Naive thymus-derived CD8-positive, alpha-beta T cell (primary cell): Measurements from ENCODE around the gene PSG7. TPM values are rescaled to one million over a fixed set of nuclear protein-coding genes. Genes with fewer than 3 reads are reported as not detected.
"Not testable (repeated sequence)": the region's sequence is repeated elsewhere in the genome, so short reads cannot be mapped to it uniquely, and the experiment has no call there.

Experiments
- ATAC-seq, 2 donors: fragments of 150-1000 bp; cut with Tn5 transposase in 1 of 2; sonication (Bioruptor Pico), chemical (Tn5 transposase) in 1 of 2; 1 replicate in 1 of 2; 2 replicates in 1 of 2; pipeline ENCODE4 v1.10.0; 2021; ENCODE audit warnings: mild to moderate bottlenecking in 2 of 2, moderate library complexity in 2 of 2
- POLR2A ChIA-PET: fragments of 350-600 bp; sonication (Branson Sonifier 250); formaldehyde crosslinking; loops from one replicate; lab custom pipeline; 2021; ENCODE audit warnings: antibody characterized with exemption; lab: Charles Lee
- DNase-seq, 10 donors: peaks; one replicate each; pipeline versions ENCODE4 v3.0.0 to v3.0.0-alpha.2; 2020 to 2022
- H3K27ac Mint-ChIP-seq, 10 donors: one replicate each; pipeline ENCODE4 v1.8.0; 2020 to 2022; ENCODE audit warnings: mild to moderate bottlenecking in 10 of 10, mixed read lengths in 10 of 10, moderate library complexity in 4 of 10, inconsistent platforms in 1 of 10
- H3K27me3 Mint-ChIP-seq, 5 donors: one replicate each; pipeline ENCODE4 v1.8.0; 2021 to 2022; ENCODE audit warnings: mixed read lengths in 5 of 5
- H3K36me3 Mint-ChIP-seq, 3 donors: one replicate each; pipeline ENCODE4 v1.8.0; 2020 to 2022; ENCODE audit warnings: mixed read lengths in 3 of 3, mild to moderate bottlenecking in 2 of 3, inconsistent platforms in 1 of 3
- H3K4me1 Mint-ChIP-seq, 4 donors: one replicate each; pipeline ENCODE4 v1.8.0; 2021 to 2022; ENCODE audit warnings: mixed read lengths in 4 of 4
- H3K4me3 Mint-ChIP-seq, 10 donors: one replicate each; pipeline ENCODE4 v1.8.0; 2020 to 2022; ENCODE audit warnings: mild to moderate bottlenecking in 10 of 10, mixed read lengths in 10 of 10, moderate library complexity in 6 of 10, inconsistent platforms in 1 of 10
- H3K9me3 Mint-ChIP-seq, 9 donors: one replicate each; pipeline ENCODE4 v1.8.0; 2020 to 2022; ENCODE audit warnings: mixed read lengths in 9 of 9, mild to moderate bottlenecking in 3 of 9, inconsistent platforms in 1 of 9, moderate library complexity in 1 of 9
- polyA plus RNA-seq, 3 donors: library from polyadenylated mRNA; unstranded; fragments of 300-500 nt; fragmentation: Illumina TruSeq; gene quantifications; one replicate each; pipeline ENCODE4 v1.2.3, GENCODE V29; 2021
- total RNA-seq, 8 experiments: library from RNA in 2 of 8; stranded (reverse) in 2 of 8; gene quantifications; one replicate each; pipeline ENCODE4 v1.2.3 and lab custom pipeline; 2021 to 2026

PSG7 gene
- not detected for total RNA-seq
- polyA plus RNA-seq = not detected
- total RNA-seq (lab: John Stamatoyannopoulos, UW) = 0 reads per million in 6 experiments

GRCh38 chr19:42937107-42937506 lies at the start of gene PSG7:
Gene PSG7 (minus strand): TSS chr19:42937207. CDS start chr19:42937076, 131 bp downstream.
- POLR2A ChIA-PET = not testable (repeated sequence)

DNA sequence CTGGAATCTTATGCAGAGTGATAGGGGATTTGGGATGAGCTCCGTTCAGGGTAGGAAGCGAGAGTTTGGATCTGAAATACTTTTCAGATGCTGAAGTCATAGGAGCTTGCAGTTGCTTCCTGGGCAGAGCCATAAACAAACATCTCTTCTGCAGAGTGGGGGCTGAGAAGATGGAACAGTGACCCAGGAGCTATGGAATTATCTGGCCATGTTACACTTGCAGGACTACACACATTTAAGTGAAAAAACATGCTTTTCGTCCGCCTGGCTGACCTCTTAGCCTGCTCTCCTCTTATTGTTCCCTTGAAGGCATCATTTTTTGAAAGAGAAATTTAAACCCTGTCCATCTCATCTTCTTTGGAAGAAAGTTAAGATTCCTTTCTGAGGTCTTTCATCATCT lies 48.6 kb upstream of the PSG7 start:
- H3K4me1 Mint-ChIP-seq = no peaks in the 10 kb centered on the region

More at GRCh38 chr19:42937107-42937506, at the start of gene PSG7:
- H3K27ac Mint-ChIP-seq = peak within 1 kb of the TSS in 3 of 10 donors; percentile 6 to 59 (median 37)
- not testable (repeated sequence) for ATAC-seq, H3K9me3 Mint-ChIP-seq, H3K4me3 Mint-ChIP-seq, DNase-seq, H3K4me1 Mint-ChIP-seq, H3K36me3 Mint-ChIP-seq
- H3K27me3 Mint-ChIP-seq = peaks cover 12 to 50% (median 25%) of the 10 kb centered on the region in 5 donors

GRCh38 chr19:42982111-42982510 lies 45.1 kb upstream of the PSG7 start:
- H3K27ac Mint-ChIP-seq, H3K36me3 Mint-ChIP-seq, H3K4me3 Mint-ChIP-seq, ATAC-seq, POLR2A ChIA-PET, H3K4me1 Mint-ChIP-seq, DNase-seq: not testable (repeated sequence)
- Mint-ChIP-seq H3K9me3 (peaks cover 4 to 19% (median 10%) of the 10 kb centered on the region in 9 donors), H3K27me3 (peaks cover 12 to 43% (median 17%) of the 10 kb centered on the region in 5 donors)

More for the DNA sequence above, 48.6 kb upstream of the PSG7 start:
- peaks cover 11 to 62% (median 26%) of the 10 kb centered on the region in 5 donors for H3K27me3 Mint-ChIP-seq
- no peak for ATAC-seq
- DNase-seq = no peak
- H3K36me3 Mint-ChIP-seq = peaks cover 0 to 2% (median 1%) of the 10 kb centered on the region in 3 donors
- H3K4me3 Mint-ChIP-seq = no peak overlapping the region
- POLR2A ChIA-PET = no interaction called here
- peaks cover 4 to 17% (median 8%) of the 10 kb centered on the region in 9 donors for H3K9me3 Mint-ChIP-seq
- H3K27ac Mint-ChIP-seq = no peak overlapping the region

DNA sequence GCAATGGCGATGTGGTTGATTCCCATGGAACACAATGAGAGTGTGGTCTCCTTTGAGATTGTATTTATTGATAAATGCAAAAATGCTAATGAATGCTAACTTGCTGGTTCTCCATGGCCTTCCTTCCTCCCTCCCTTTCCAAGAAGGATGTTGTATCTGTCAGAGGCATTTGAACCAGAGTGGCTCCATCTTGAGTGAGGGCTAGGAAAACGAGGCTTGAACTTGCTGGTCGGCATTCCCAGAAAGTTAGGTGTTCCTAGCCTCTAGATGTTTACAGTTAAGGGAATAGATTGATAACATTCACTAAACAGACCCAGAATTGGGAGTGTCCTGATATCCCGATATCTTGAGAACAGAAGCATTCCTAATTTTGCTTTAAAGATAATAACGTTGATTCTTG lies 34.4 kb upstream of the PSG7 start:
- H3K27me3 Mint-ChIP-seq = peaks cover 5 to 28% (median 8%) of the 10 kb centered on the region in 5 donors
- H3K4me3 Mint-ChIP-seq, ATAC-seq, H3K9me3 Mint-ChIP-seq, DNase-seq, H3K4me1 Mint-ChIP-seq, H3K36me3 Mint-ChIP-seq, POLR2A ChIA-PET, H3K27ac Mint-ChIP-seq: not testable (repeated sequence)

GRCh38 chr19:42965176-42965575 lies 28.2 kb upstream of the PSG7 start:
- H3K4me3 Mint-ChIP-seq = no peak overlapping the region
- POLR2A ChIA-PET = no interaction called here
- H3K9me3 Mint-ChIP-seq = peaks cover 0 to 8% (median 0%) of the 10 kb centered on the region in 9 donors
- no peak overlapping the region for H3K27ac Mint-ChIP-seq
- no peak for DNase-seq
- H3K36me3 Mint-ChIP-seq = no peaks in the 10 kb centered on the region
- no peak for ATAC-seq
- no peaks in the 10 kb centered on the region for H3K4me1 Mint-ChIP-seq
- peaks cover 9 to 34% (median 15%) of the 10 kb centered on the region in 5 donors for H3K27me3 Mint-ChIP-seq

GRCh38 chr19:42961119-42961518 lies 24.1 kb upstream of the PSG7 start:
- ATAC-seq (no peak), DNase-seq (no peak)
- POLR2A ChIA-PET = no interaction called here
- H3K4me1 Mint-ChIP-seq = no peaks in the 10 kb centered on the region
- no peak overlapping the region for H3K4me3 Mint-ChIP-seq
- peaks cover 0 to 4% (median 0%) of the 10 kb centered on the region in 3 donors for H3K36me3 Mint-ChIP-seq
- no peak overlapping the region for H3K27ac Mint-ChIP-seq
- H3K27me3 Mint-ChIP-seq = peaks cover 8 to 24% (median 15%) of the 10 kb centered on the region in 5 donors
- H3K9me3 Mint-ChIP-seq = peaks cover 0 to 8% (median 2%) of the 10 kb centered on the region in 9 donors

DNA sequence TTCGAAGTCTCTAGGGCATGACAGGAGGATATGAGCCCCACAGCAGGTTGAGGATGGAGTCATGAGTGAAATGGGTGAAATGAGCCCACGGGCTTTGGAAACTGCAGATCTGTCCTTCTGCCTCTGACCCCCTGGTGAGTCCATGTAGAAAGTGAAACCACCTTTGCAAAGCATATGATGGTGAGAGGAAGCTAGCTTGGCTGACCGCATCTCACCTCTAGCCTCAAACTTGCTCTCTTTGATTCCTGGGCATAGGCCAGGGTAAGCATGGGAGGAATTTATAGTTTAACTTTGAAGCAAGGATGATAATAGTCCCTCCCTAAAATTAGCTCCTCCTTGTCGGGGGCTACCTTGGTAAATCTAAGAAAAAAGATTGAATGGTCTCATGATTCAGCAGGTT lies 15.1 kb upstream of the PSG7 start:
- POLR2A ChIA-PET, H3K9me3 Mint-ChIP-seq, H3K4me1 Mint-ChIP-seq, DNase-seq, H3K4me3 Mint-ChIP-seq, ATAC-seq, H3K36me3 Mint-ChIP-seq: not testable (repeated sequence)
- Mint-ChIP-seq H3K27me3 (peaks cover 7 to 41% (median 12%) of the 10 kb centered on the region in 5 donors), H3K27ac (peak overlapping the region in 1 of 10 donors; percentile 78)

DNA sequence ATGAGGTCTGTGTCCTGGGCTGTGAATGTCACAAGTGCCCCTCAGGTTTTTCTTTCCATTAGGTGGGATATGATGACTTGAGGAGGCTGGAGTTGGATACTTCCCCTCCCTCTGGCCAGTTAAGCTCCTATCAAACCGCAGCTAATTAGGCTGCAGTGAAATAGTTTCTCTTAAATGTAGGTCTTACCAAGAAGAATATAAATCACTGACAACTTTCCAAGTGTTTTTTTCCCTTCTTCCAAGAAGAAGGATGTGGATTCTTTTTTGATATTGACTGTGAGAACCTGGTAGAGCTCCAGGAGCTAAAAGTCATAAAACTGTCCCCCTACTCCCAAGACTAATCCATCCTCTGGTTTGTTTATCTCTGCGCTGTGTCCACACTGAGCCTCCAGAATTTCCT lies 14.5 kb upstream of the PSG7 start:
- POLR2A ChIA-PET, ATAC-seq, DNase-seq, H3K4me1 Mint-ChIP-seq, H3K4me3 Mint-ChIP-seq, H3K9me3 Mint-ChIP-seq, H3K36me3 Mint-ChIP-seq: not testable (repeated sequence)
- Mint-ChIP-seq H3K27me3 (peaks cover 7 to 36% (median 8%) of the 10 kb centered on the region in 5 donors), H3K27ac (peak overlapping the region in 1 of 10 donors; percentile 44)

DNA sequence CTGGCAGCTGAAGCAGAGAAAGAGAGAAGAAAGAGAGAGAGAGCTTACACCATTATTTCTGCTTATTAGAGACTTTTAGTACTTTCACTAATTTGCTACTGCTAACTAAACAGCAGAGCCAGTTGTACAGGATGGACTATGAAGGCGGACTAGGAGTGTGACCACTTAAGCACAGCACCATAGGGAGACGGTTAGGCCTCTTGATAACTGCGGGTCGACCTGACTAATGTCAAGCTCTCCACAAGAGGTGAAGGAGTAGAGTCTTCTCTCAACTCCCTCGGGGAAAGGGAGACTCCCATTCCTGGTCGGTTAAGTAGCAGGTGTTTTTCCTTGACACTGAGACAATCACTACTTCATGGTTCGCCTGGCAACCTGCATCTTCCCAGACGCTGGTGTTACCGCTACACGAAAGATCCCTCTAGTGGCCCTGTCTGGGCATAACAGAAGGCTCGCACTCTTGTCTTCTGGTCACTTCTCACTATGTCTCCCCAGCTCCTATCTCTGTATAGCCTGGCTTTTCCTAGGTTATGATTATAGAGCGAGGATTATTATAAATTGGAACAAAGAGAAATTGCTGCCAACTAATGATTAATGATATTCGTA lies 5.3 kb upstream of the PSG7 start:
- H3K4me1 Mint-ChIP-seq = peaks cover 0 to 2% (median 0%) of the 10 kb centered on the region in 4 donors
- no peaks in the 10 kb centered on the region for H3K36me3 Mint-ChIP-seq
- no peak for DNase-seq
- H3K27ac Mint-ChIP-seq = no peak overlapping the region
- POLR2A ChIA-PET = no interaction called here
- peaks cover 19 to 48% (median 28%) of the 10 kb centered on the region in 5 donors for H3K27me3 Mint-ChIP-seq
- ATAC-seq = no peak
- H3K4me3 Mint-ChIP-seq = no peak overlapping the region
- H3K9me3 Mint-ChIP-seq = no peaks in the 10 kb centered on the region

- ATAC-seq, H3K9me3 Mint-ChIP-seq, H3K4me1 Mint-ChIP-seq, H3K4me3 Mint-ChIP-seq, H3K36me3 Mint-ChIP-seq, H3K27ac Mint-ChIP-seq, POLR2A ChIA-PET, DNase-seq: not testable (repeated sequence)
- peaks cover 9 to 48% (median 25%) of the 10 kb centered on the region in 5 donors for H3K27me3 Mint-ChIP-seq
These were observed 2.3 kb downstream of the PSG7 start for GRCh38 chr19:42934726-42935125.

GRCh38 chr19:42934183-42934582 lies 2.8 kb downstream of the PSG7 start:
- H3K9me3 Mint-ChIP-seq, POLR2A ChIA-PET, H3K27ac Mint-ChIP-seq, DNase-seq, H3K4me3 Mint-ChIP-seq, ATAC-seq, H3K36me3 Mint-ChIP-seq, H3K4me1 Mint-ChIP-seq: not testable (repeated sequence)
- H3K27me3 Mint-ChIP-seq = peaks cover 5 to 48% (median 22%) of the 10 kb centered on the region in 5 donors

DNA sequence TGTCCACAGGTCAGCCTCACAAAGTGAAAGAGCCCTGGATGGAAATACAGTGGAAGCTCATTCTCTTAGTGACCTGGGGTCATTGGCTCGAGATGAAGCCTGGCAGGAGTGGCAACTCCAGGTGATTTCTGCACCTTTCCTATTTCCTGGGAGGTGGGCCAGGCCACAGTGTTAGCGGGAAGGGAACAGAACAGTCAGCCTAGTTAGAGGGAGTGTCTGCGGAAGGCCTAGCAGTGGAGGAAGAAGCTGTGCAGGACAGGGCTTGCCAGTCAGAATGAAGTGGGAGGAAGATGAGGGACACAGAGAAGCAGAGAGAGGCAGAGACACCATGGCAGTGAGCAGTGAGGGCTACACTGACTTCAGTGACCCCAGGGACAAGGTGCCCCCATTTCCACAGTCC lies 3.6 kb downstream of the PSG7 start:
- peaks cover 7 to 50% (median 20%) of the 10 kb centered on the region in 5 donors for H3K27me3 Mint-ChIP-seq
- POLR2A ChIA-PET, DNase-seq, H3K9me3 Mint-ChIP-seq, H3K27ac Mint-ChIP-seq, H3K4me3 Mint-ChIP-seq, H3K36me3 Mint-ChIP-seq, ATAC-seq, H3K4me1 Mint-ChIP-seq: not testable (repeated sequence)

GRCh38 chr19:42932485-42933101 lies 4.4 kb downstream of the PSG7 start:
- H3K4me3 Mint-ChIP-seq, H3K36me3 Mint-ChIP-seq, POLR2A ChIA-PET, H3K4me1 Mint-ChIP-seq, DNase-seq, H3K9me3 Mint-ChIP-seq, H3K27ac Mint-ChIP-seq, ATAC-seq: not testable (repeated sequence)
- peaks cover 7 to 45% (median 13%) of the 10 kb centered on the region in 5 donors for H3K27me3 Mint-ChIP-seq
